GM08714 (cell line): ENCODE results near the gene SYT2.
"Not testable (repeated sequence)": the region's sequence is repeated elsewhere in the genome, so short reads cannot be mapped to it uniquely, and the experiment has no call there.

Source experiments
- H3K4me3 ChIP-seq: fragments of 200-500 bp; sonication (Bioruptor generic); 2 replicates; pipeline ENCODE4 v1.5.1; 2014; ENCODE audit warnings: mild to moderate bottlenecking, low read length, inconsistent platforms
- ZNF274 ChIP-seq: IDR thresholded peaks from 2 replicates; pipeline ENCODE4 v1.6.1; 2012; ENCODE audit warnings: mild to moderate bottlenecking, low read depth, low read length

The SYT2 gene

DNA sequence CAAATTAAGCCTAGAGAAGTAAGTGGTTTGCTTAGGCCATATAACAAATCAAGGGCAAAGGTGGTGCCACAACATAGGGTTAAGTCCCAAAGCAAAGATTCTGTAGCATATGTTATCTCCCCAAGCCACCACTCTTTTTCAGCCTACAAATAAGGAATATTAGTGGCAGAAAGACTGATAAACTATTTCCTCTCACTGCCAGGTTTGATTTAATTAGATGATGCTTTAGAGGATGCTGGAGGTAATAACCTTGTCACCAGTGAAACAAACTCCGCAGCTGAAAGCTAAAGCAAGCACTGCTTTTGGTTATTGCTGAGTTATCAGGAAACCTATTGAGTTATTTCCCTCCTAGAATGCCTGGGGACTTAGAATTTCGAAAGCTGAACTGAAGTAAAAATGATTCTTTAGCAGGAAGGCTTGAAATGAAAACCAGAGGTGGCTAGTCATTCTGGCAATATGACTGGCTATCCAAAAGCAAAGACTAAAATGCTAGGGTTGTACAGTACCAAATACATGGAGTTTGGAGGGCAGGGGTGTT, 145.2 kb downstream of the SYT2 start:
- no peak overlapping the region for H3K4me3 ChIP-seq
- no peak for TF ChIP-seq ZNF274

- no peak overlapping the region for H3K4me3 ChIP-seq
- TF ChIP-seq ZNF274 = no peak
These were observed 146.4 kb downstream of the SYT2 start for GRCh38 chr1:202563818-202564217.

DNA sequence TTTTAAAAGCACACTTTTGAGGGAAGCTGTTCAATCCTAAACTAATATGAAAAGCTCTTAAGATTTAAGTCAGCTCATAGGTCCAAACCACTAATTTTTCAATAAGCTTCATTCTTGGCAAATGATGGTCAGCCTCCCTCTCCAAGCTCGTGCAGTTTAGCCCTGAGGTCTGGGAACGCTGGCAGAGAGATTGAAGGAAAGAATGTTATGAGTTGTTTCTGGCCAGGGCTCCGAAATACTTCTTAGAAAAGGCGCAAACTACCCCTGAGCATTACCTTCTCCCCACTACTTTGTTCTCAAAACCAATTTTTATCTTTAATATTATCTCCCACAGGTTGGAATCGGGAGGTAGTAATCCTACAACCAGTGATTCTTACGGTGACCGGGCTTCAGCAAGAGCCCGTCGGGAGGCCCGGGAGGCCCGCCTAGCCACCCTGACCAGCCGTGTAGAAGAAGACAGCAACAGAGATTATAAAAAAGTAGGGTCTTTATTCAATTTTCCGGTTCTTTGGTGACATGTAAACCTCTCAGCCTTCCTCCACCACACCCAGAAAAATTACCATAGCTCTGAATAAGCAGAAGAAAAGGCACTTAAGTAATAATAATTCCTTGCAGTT, 147.7 kb downstream of the SYT2 start:
- H3K4me3 ChIP-seq = no peak overlapping the region
- no peak for TF ChIP-seq ZNF274

- no peak overlapping the region for H3K4me3 ChIP-seq
- no peak for TF ChIP-seq ZNF274
These were observed 148.4 kb downstream of the SYT2 start for GRCh38 chr1:202561726-202562443.

- no peak overlapping the region for H3K4me3 ChIP-seq
- TF ChIP-seq ZNF274 = no peak
These were observed 149.0 kb downstream of the SYT2 start for GRCh38 chr1:202561240-202561639.

DNA sequence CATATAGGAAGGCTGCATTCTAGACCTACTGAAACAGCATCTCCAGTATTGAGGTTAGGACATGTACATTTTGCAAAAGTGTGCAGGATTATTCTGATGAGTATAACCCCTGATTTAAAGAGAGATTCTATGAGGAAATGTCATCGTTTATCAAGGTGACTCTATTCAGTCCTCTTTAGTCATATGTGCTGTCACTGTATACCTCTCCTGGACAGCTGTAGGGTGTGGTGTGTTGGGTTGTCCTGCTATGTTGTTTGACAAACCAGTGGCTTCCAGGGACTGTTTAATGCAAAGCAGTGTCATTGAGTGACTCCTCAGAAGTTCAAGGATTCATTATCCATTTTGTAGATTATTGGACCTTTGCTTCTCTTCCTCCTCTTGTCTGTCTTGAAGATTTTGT, 152.6 kb downstream of the SYT2 start:
- not testable (repeated sequence) for H3K4me3 ChIP-seq

DNA sequence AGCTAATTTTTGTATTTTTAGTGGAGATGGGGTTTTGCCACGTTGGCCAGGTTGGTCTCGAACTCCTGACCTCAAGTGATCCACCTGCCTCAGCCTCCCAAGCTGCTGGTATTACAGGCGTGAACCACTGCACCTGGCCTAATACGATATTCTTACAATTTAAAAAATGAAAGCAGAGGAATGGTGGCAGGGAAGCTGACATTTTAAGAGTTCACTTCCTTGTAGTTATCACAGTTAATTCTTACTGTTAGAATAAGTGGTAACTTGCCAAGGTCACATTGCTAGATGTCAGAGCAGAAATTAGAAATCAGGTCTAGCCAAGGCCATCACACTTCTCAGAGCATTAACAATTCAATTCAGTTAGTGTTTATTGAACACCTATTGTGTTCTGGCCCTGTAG, 154.2 kb downstream of the SYT2 start:
- not testable (repeated sequence) for H3K4me3 ChIP-seq

DNA sequence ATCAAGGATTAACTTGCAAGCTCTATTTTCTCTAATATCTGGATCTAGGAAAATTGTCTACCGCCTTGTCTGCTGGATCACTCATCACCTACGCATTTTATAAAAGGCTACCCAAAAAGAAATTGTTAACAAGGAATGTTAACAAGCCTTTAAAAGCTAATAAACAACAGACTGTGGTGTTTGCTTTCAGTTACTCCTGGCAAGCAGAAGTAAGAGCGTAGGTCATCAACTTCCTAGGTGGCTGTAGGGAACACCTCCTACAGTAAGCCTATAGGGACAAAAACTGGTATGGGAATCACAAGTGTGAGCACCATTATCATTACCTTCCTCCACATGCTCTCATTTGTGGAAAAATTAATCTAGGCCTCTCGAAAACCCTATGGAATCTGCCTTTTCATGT, 155.6 kb downstream of the SYT2 start:
- H3K4me3 ChIP-seq = not testable (repeated sequence)

GRCh38 chr1:202553560-202554038, 156.7 kb downstream of the SYT2 start:
- no peak for TF ChIP-seq ZNF274
- H3K4me3 ChIP-seq = no peak overlapping the region

DNA sequence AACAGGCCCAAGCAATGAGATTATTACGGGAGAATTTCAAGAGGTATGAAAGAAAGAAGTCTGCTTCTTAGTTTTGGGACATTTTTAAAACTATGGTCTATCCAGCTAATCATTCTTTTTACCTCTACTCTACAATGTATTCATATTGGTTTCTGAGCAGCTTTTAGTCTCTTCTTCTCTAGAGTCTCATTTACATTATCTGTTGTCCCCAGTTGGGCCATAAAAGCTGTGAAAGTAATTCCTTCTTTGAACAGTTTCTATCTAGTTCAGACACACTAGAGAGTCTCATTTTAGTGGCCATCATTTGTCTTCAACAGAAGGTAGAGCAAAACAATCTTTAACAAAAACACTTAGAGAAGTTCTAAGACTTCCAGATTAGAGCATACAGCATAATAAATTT, 157.2 kb downstream of the SYT2 start:
- not testable (repeated sequence) for H3K4me3 ChIP-seq

DNA sequence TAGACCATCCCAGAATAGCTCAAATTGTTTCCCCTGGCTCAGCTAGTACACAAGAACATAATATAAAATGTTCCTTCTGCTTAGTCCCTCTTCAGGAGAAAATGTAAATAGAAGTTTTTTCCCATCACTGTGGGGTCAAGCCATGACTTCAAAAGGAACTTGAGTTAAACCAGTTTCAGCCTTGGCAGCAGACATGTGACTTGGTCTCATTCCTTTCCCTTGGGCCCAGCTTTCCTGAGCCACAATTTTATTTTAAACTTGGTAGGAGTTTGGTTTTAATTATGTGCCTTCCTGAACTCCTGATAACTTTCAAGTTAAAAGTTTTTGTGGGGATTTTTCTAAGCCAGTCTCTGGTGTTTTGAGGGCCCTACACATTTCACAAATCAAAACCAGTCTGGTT, 157.6 kb downstream of the SYT2 start:
- H3K4me3 ChIP-seq = not testable (repeated sequence)

DNA sequence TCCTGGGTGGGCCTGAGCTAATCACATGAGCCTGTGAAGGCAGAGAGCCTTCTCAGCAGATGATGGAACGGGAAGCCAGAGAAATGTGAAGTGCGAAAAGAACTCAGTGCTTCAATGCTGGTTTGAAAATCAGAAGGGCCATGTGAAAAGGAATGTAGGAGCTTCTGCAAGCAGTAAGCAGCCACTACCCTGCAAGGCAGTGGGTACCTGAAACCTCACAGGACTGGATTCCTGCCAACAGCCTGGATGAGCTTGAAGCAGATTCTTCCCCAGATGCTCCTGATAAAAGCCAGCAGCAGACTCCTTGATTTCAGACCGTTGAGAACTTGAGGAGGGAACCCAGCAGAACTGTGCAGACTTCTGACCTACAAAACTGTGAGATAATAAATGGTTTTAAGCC, 158.6 kb downstream of the SYT2 start:
- no peak for TF ChIP-seq ZNF274
- no peak overlapping the region for H3K4me3 ChIP-seq

DNA sequence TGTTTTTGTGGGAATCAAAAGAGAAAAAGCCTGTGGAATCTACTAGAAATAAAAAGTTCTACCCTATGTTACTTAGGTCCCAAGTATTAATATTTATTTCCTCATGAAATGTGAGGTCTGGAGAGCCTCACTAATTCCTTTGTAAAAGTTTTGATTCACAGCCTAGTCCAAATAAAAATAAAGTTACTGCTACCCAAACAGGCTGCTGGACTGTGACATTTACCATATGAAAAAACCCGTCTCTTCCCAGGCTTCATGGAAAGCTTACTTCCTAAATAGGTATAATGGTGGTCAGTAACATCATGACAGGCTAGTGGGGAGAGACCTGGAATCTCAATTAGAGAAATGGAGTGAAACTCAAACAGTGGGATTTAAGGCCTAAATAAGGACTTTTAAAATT, 160.2 kb downstream of the SYT2 start:
- H3K4me3 ChIP-seq = not testable (repeated sequence)

DNA sequence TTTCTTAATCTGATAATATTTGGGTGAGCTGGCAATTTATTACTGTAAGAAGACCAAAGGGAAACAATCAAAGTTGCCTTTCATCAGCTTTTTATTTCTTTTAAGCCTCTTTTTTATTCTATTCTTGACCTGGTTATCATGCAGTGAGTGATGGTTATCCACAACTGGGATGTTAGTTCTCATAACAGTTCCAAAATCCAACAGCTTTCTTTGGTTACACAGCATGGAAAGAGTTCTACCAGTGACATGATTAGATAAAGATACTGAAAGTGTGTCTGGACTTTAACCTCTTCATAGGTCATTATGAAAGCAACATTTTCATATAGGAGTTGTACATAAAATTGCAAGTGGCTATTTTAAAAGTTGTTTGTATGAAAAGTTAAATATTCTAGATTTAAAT, 163.0 kb downstream of the SYT2 start:
- no peak overlapping the region; the same call in 1 of the 2 replicates for H3K4me3 ChIP-seq
- no peak for TF ChIP-seq ZNF274

- not testable (repeated sequence) for H3K4me3 ChIP-seq
These were observed 163.5 kb downstream of the SYT2 start for GRCh38 chr1:202546796-202547195.

DNA sequence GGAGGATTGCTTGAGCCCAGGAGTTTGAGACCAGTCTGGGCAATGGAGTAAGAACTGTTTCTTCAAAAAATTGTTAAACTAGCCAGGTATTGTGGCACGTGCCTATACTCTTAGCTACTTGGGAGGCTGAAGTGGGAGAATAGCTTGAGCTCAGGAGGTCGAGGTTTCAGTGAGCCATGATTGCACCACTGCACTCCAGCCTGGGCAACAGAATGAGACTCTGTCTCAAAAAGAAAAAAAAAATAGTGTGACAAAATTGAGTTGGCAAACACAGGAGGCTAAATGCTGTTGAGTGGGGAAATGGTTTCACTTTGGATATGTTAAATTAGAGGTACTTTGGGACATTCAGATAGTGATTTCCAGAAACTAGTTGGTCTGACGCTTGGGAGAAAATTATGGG, 163.9 kb downstream of the SYT2 start:
- not testable (repeated sequence) for H3K4me3 ChIP-seq

- H3K4me3 ChIP-seq = not testable (repeated sequence)
These were observed 164.5 kb downstream of the SYT2 start for GRCh38 chr1:202545647-202546303.

- not testable (repeated sequence) for H3K4me3 ChIP-seq
These were observed 165.3 kb downstream of the SYT2 start for GRCh38 chr1:202544766-202545449.

GRCh38 chr1:202543537-202543936, 166.7 kb downstream of the SYT2 start:
- H3K4me3 ChIP-seq = not testable (repeated sequence)

- not testable (repeated sequence) for H3K4me3 ChIP-seq
These were observed 167.8 kb downstream of the SYT2 start for GRCh38 chr1:202542415-202542814.
